ENCODE measurements around the gene KASH5. TPM values are rescaled to one million over a fixed set of nuclear protein-coding genes. Genes with fewer than 3 reads are reported as not detected.

KASH5 gene
- total and polyA plus RNA-seq, 2 of the 4 experiments (the other 2 are of a cell fraction): not detected

- H2BK20ac ChIP-seq (ENCODE audit: low read depth, low read length): no peak overlapping the region
- BruUV-seq (replicated peaks): no TSS peak
- in situ Hi-C loops (cut with MboI; ENCODE audit: low sequenced_read_pairs): no loop called here
These were observed 21.9 kb upstream of the KASH5 start for GRCh38 chr19:49366110-49366509.

More at GRCh38 chr19:49366110-49366509, 21.9 kb upstream of the KASH5 start:
- Histone ChIP-seq H3K4me1 (ENCODE audit: control insufficient read depth, insufficient read depth, low read length) (no peaks in the 10 kb centered on the region), H3K9ac (ENCODE audit: low read depth, low read length) (no peak overlapping the region), H3K27me3 (ENCODE audit: control insufficient read depth, insufficient read depth, low read length) (peaks cover 2% of the 10 kb centered on the region; the same call in 1 of the 2 replicates), H3K9me3 (ENCODE audit: control insufficient read depth, insufficient read depth, low read length) (peaks cover 23% of the 10 kb centered on the region), H3K27ac (ENCODE audit: insufficient read depth, low read length) (no peak overlapping the region), H4K8ac (ENCODE audit: low read depth in 2 of 2, low read length in 2 of 2) (no peak overlapping the region), H3K9me1 (ENCODE audit: insufficient read depth, low read length) (peaks cover 2% of the 10 kb centered on the region; the same call in 1 of the 2 replicates), H3K4me2 (ENCODE audit: low read depth, low read length) (no peak overlapping the region), H2BK15ac (ENCODE audit: low read depth, low read length) (no peak overlapping the region), H2AFZ (replicated peaks; ENCODE audit: low read length, poor library complexity) (no peak overlapping the region), H4K20me1 (ENCODE audit: insufficient read depth, low read length) (no peaks in the 10 kb centered on the region), H3K23ac (ENCODE audit: low read depth, low read length) (no peak overlapping the region), H3K56ac (ENCODE audit: extremely low read depth, insufficient read depth, low read length) (no peak overlapping the region), H3K79me1 (ENCODE audit: low read depth in 1 of 2, low read length in 2 of 2) (peaks cover 2 to 17% of the 10 kb centered on the region in 2 experiments; a peak in 3 of 4 replicates), H2AK9ac (replicated peaks; ENCODE audit: low read depth, low read length, poor library complexity) (no peak overlapping the region), H3K4ac (ENCODE audit: low read depth, low read length) (no peak overlapping the region), H3K14ac (replicated peaks; ENCODE audit: low read depth, low read length) (no peak overlapping the region), H3K18ac (ENCODE audit: low read depth, low read length) (no peak overlapping the region), H3K4me3 (ENCODE audit: insufficient read depth, low read depth, low read length) (no peak overlapping the region), H2BK120ac (ENCODE audit: low read depth, low read length) (no peak overlapping the region), H2BK5ac (ENCODE audit: low read depth, low read length, poor library complexity, severe bottlenecking) (no peak overlapping the region), H4K5ac (ENCODE audit: low read depth, low read length) (no peak overlapping the region), H4K91ac (ENCODE audit: insufficient read depth, low read depth, low read length) (no peak overlapping the region), H2AK5ac (ENCODE audit: low read depth, low read length) (no peak overlapping the region), H3K36me3 (ENCODE audit: control insufficient read depth, insufficient read depth, low read length) (no peaks in the 10 kb centered on the region)
- ChIA-PET CTCF (no interaction called here), POLR2A (ENCODE audit: unreplicated experiment) (no interaction called here)
- TF ChIP-seq CEBPB (IDR thresholded peaks at IDR 0.05; ENCODE audit: low read depth, low read length) (no peak), RCOR1 (IDR thresholded peaks at IDR 0.05; ENCODE audit: insufficient replicate concordance, low read length) (no peak), MXI1 (IDR thresholded peaks at IDR 0.05; ENCODE audit: borderline replicate concordance, low read depth, low read length) (no peak), MAZ (IDR thresholded peaks at IDR 0.05; ENCODE audit: borderline replicate concordance, low read depth, low read length) (no peak), NFE2L2 (IDR thresholded peaks at IDR 0.05; ENCODE audit: low read depth, low read length) (no peak), BHLHE40 (IDR thresholded peaks at IDR 0.05; ENCODE audit: low read depth, low read length) (no peak), SMC3 (IDR thresholded peaks at IDR 0.05; ENCODE audit: low read depth, low read length) (no peak), FOS (IDR thresholded peaks at IDR 0.05; ENCODE audit: low read depth, low read length) (no peak), RAD21 (IDR thresholded peaks at IDR 0.05; ENCODE audit: low read length) (no peak), ELK1 (IDR thresholded peaks at IDR 0.05; ENCODE audit: borderline replicate concordance, low read depth, low read length) (no peak), CHD1 (IDR thresholded peaks at IDR 0.05; ENCODE audit: low read depth, low read length) (no peak), RFX5 (IDR thresholded peaks at IDR 0.05; ENCODE audit: low read depth, low read length) (no peak), POLR2A (IDR thresholded peaks at IDR 0.05; ENCODE audit: low read depth, low read length) (no peak), MAFK (IDR thresholded peaks at IDR 0.05; ENCODE audit: low read depth, low read length) (no peak)
- TF ChIP-seq, protein P1, sequence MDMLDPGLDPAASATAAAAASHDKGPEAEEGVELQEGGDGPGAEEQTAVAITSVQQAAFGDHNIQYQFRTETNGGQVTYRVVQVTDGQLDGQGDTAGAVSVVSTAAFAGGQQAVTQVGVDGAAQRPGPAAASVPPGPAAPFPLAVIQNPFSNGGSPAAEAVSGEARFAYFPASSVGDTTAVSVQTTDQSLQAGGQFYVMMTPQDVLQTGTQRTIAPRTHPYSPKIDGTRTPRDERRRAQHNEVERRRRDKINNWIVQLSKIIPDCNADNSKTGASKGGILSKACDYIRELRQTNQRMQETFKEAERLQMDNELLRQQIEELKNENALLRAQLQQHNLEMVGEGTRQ (IDR thresholded peaks at IDR 0.05; ENCODE audit: low read depth, low read length): no peak
- TF ChIP-seq, protein P2, sequence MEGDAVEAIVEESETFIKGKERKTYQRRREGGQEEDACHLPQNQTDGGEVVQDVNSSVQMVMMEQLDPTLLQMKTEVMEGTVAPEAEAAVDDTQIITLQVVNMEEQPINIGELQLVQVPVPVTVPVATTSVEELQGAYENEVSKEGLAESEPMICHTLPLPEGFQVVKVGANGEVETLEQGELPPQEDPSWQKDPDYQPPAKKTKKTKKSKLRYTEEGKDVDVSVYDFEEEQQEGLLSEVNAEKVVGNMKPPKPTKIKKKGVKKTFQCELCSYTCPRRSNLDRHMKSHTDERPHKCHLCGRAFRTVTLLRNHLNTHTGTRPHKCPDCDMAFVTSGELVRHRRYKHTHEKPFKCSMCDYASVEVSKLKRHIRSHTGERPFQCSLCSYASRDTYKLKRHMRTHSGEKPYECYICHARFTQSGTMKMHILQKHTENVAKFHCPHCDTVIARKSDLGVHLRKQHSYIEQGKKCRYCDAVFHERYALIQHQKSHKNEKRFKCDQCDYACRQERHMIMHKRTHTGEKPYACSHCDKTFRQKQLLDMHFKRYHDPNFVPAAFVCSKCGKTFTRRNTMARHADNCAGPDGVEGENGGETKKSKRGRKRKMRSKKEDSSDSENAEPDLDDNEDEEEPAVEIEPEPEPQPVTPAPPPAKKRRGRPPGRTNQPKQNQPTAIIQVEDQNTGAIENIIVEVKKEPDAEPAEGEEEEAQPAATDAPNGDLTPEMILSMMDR (conservative IDR thresholded peaks at IDR 0.05; ENCODE audit: low read depth, low read length): no peak
- ATAC-seq (ENCODE audit: low read depth) (no peak), DNase-seq (no peak)
- dilution Hi-C loops (cut with HindIII; ENCODE audit: low sequenced_read_pairs, unreplicated experiment): no loop called here
- intact Hi-C loops (cut with micrococcal nuclease): no loop called here

Measured in IMR-90 (cell line).